OCI-LY7 (cell line): ENCODE data around the gene SPCS3. TPM values are rescaled to one million over a fixed set of nuclear protein-coding genes. Genes with fewer than 3 reads are reported as not detected.

Source experiments
- BruUV-seq: library from RNA; stranded (reverse); fragments of 400-500 nt; replicated peaks from 2 replicates; lab custom pipeline; 2021; lab: Mats Ljungman, UMichigan
- CTCF ChIA-PET: fragments of 300-600 bp; sonication (Branson Sonifier 250); formaldehyde crosslinking; loops from one replicate; lab custom pipeline; 2022; ENCODE audit warnings: antibody characterized with exemption; ENCODE audit not compliant: unreplicated experiment; lab: Charles Lee
- POLR2A ChIA-PET: fragments of 300-600 bp; sonication (Branson Sonifier 250); formaldehyde crosslinking; loops from one replicate; lab custom pipeline; 2022; ENCODE audit warnings: antibody characterized with exemption; lab: Charles Lee
- DNase-seq: peaks from one replicate; pipeline ENCODE4 v3.0.0-alpha.2; 2015; ENCODE audit warnings: low spot score
- H2AFZ ChIP-seq: fragments of 200-600 bp; sonication (generic), shearing (Covaris generic); 2 replicates; pipeline ENCODE4 v1.6.1; 2014; ENCODE audit warnings: mild to moderate bottlenecking, antibody characterized with exemption, low read length, moderate library complexity
- H3K27ac ChIP-seq: fragments of 200-600 bp; sonication (generic); 2 replicates; pipeline ENCODE4 v1.5.1; 2014; ENCODE audit warnings: mixed run types, low read depth, mild to moderate bottlenecking, moderate library complexity, low read length, inconsistent platforms; ENCODE audit not compliant: poor library complexity, severe bottlenecking
- H3K36me3 ChIP-seq: fragments of 200-600 bp; sonication (generic); 2 replicates; pipeline ENCODE4 v1.6.1; 2014; ENCODE audit warnings: mild to moderate bottlenecking, antibody characterized with exemption, low read length, moderate library complexity, mixed read lengths; ENCODE audit not compliant: insufficient read depth
- H3K4me1 ChIP-seq: fragments of 200-600 bp; sonication (generic); 2 replicates; pipeline ENCODE4 v1.5.1; 2014; ENCODE audit warnings: mild to moderate bottlenecking, low read length; ENCODE audit not compliant: insufficient read depth, poor library complexity, severe bottlenecking
- H3K4me2 ChIP-seq: fragments of 200-600 bp; sonication (generic); 2 replicates; pipeline ENCODE4 v1.6.1; 2014; ENCODE audit warnings: mild to moderate bottlenecking, low read length
- H3K4me3 ChIP-seq: fragments of 200-600 bp; sonication (generic); 2 replicates; pipeline ENCODE4 v1.5.1; 2014; ENCODE audit warnings: mild to moderate bottlenecking, low read depth, low read length; ENCODE audit not compliant: poor library complexity, severe bottlenecking
- H3K79me2 ChIP-seq: fragments of 200-600 bp; sonication (generic); 2 replicates; pipeline ENCODE4 v1.6.1; 2016; ENCODE audit warnings: low read depth, mild to moderate bottlenecking, low read length, moderate library complexity, mixed read lengths; ENCODE audit not compliant: insufficient read depth
- H3K9me2 ChIP-seq: fragments of 200-600 bp; sonication (generic); 2 replicates; pipeline ENCODE4 v1.6.1; 2016; ENCODE audit warnings: mild to moderate bottlenecking, low read length, mixed read lengths; ENCODE audit not compliant: insufficient read depth
- H3K9me3 ChIP-seq: fragments of 200-600 bp; sonication (generic); 2 replicates; pipeline ENCODE4 v1.6.1; 2014; ENCODE audit warnings: mild to moderate bottlenecking, mixed run types, low read length, mixed read lengths
- H4K20me1 ChIP-seq: fragments of 200-600 bp; sonication (generic); 2 replicates; pipeline ENCODE4 v1.6.1; 2014; ENCODE audit warnings: mild to moderate bottlenecking, antibody characterized with exemption, low read length, moderate library complexity, mixed read lengths; ENCODE audit not compliant: insufficient read depth
- CTCF ChIP-seq: fragments of 200-600 bp; sonication (generic); conservative IDR thresholded peaks from 2 replicates; pipeline ENCODE4 v1.5.1; 2014; ENCODE audit warnings: mild to moderate bottlenecking, antibody characterized with exemption, low read length, moderate library complexity, mixed read lengths
- EZH2phosphoT487 ChIP-seq: fragments of 200-600 bp; sonication (generic); IDR thresholded peaks from 2 replicates; pipeline ENCODE4 v1.6.1; 2018; ENCODE audit warnings: low read depth, borderline replicate concordance, mild to moderate bottlenecking, mixed run types, antibody characterized with exemption, low read length, moderate library complexity, mixed read lengths
- intact Hi-C: fragments of 100-400 bp; cut with micrococcal nuclease; formaldehyde crosslinking; loops from one replicate; pipeline ENCODE4 v1.10.0; 2022; ENCODE audit not compliant: unreplicated experiment
- total RNA-seq, 2 experiments: library from RNA; depleted of rRNA in 1 of 2; stranded (reverse); fragments of >200 nt in 1 of 2; shearing (Covaris generic) in 1 of 2; gene quantifications; 2 replicates each; pipeline ENCODE4 v1.2.3, GENCODE V29; 2014 to 2022

The SPCS3 gene
- total RNA-seq, 2 experiments from 2014 or later: 122 to 253 TPM

DNA sequence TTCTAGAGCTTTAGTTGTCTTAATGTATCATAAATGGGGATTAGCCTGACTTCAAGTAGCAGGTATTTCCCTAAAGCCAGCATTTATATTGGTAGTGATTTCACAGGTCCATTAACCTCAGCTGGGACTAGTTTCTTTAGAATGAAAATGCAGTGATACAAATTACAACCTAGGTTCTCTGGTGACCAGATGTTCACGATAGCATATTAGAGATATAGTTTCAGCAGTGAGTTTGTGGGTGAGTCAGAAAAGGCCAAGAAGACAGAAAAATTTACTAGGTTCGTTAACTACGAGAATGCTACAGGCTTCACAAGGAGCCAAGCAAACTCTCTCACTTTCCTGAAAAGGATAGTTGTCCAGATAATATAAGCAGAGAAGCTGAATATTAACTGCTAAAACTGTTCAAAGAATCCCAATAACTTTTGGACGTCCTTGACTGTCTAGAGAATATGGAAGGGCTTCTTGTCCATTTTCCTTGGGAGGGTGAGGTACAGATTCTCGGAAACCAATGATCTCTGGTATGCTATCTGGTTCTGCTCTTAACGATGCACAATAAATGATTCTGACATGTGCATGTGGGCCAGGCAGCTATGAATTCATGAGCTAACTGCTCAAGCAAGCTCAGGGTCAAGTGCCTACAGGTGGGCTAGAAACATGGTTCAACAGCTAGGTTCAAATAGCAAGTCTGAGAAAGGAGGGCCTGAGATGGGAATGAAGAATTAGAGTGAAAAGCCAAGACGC, 6.0 kb upstream of the SPCS3 start:
- Histone ChIP-seq H3K27ac (no peak overlapping the region), H2AFZ (no peak overlapping the region), H3K4me3 (no peak overlapping the region), H3K36me3 (no peaks in the 10 kb centered on the region), H4K20me1 (no peaks in the 10 kb centered on the region), H3K4me1 (peaks cover 28% of the 10 kb centered on the region), H3K9me3 (no peaks in the 10 kb centered on the region), H3K79me2 (peaks cover 1% of the 10 kb centered on the region; the same call in 1 of the 2 replicates), H3K4me2 (no peak overlapping the region), H3K9me2 (no peaks in the 10 kb centered on the region)
- no peak for DNase-seq
- BruUV-seq: no TSS peak
- POLR2A ChIA-PET: interaction anchor here (0.9 to 1.7 kb wide), 5 partner anchors 8 to 49 kb away, joined by 3 to 6 read pairs (median 3); no protein-coding TSS in a partner anchor
- CTCF ChIA-PET: interaction anchor here (0.6 kb wide), 1 partner anchor 11 kb away, joined by 4 read pairs; no protein-coding TSS in a partner anchor
- no peak for TF ChIP-seq EZH2phosphoT487
- TF ChIP-seq CTCF: no peak
- intact Hi-C loops: loop anchor here (10.0 kb wide), 1 partner anchor 1389 kb away; no protein-coding TSS in a partner anchor

- DNase-seq: no peak
- peaks cover 38% of the 10 kb centered on the region for H3K4me1 ChIP-seq
These were observed 539 bp upstream of the SPCS3 start for GRCh38 chr4:176319151-176319703.

More at GRCh38 chr4:176319151-176319703, 539 bp upstream of the SPCS3 start:
- Histone ChIP-seq H3K36me3 (peaks cover 36% of the 10 kb centered on the region), H2AFZ (peak overlapping the region; percentile 68; the same call in 1 of the 2 replicates), H3K27ac (peak overlapping the region; percentile 96), H3K4me3 (peak overlapping the region; percentile 99), H3K9me2 (no peaks in the 10 kb centered on the region), H4K20me1 (peaks cover 34% of the 10 kb centered on the region), H3K4me2 (peak overlapping the region; percentile 94), H3K9me3 (no peaks in the 10 kb centered on the region), H3K79me2 (peaks cover 46% of the 10 kb centered on the region)
- CTCF ChIA-PET: no interaction called here
- TSS peak; percentile 72 for BruUV-seq
- POLR2A ChIA-PET: interaction anchor here (0.7 to 1.5 kb wide), 10 partner anchors 10 to 945 kb away, joined by 3 to 35 read pairs (median 4); no protein-coding TSS in a partner anchor
- no peak for TF ChIP-seq EZH2phosphoT487
- TF ChIP-seq CTCF: no peak
- intact Hi-C loops: loop anchor here (1.0 to 10.0 kb wide), 2 partner anchors 10 to 1394 kb away; no protein-coding TSS in a partner anchor
